ENCODE results near the gene C2CD4A.

DNA sequence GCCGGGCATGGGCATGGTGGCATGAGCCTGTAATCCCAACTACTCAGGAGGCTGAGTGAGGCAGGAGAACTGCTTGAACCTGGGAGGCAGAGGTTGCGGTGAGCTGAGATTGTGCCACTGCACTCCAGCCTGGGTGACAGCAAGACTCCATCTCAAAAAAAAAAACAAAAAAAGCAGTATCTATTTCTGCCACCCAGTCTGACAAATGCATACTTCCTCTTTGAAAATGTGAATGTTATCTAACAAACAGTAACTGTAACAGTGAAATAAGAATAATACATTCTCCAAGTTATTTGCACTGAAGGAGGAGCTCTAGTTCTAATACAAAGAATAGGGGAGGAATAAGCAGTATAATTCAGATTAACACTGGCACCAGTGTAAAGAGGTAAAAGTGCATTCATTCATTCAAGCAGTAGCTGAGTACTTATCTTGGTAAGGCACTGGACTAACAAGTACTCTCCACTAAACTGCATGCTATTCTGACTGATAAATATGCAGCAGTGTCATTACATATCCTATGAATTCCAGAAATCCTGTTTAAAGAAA lies 19.4 kb upstream of the C2CD4A start:
- TF ChIP-seq, protein P1, sequence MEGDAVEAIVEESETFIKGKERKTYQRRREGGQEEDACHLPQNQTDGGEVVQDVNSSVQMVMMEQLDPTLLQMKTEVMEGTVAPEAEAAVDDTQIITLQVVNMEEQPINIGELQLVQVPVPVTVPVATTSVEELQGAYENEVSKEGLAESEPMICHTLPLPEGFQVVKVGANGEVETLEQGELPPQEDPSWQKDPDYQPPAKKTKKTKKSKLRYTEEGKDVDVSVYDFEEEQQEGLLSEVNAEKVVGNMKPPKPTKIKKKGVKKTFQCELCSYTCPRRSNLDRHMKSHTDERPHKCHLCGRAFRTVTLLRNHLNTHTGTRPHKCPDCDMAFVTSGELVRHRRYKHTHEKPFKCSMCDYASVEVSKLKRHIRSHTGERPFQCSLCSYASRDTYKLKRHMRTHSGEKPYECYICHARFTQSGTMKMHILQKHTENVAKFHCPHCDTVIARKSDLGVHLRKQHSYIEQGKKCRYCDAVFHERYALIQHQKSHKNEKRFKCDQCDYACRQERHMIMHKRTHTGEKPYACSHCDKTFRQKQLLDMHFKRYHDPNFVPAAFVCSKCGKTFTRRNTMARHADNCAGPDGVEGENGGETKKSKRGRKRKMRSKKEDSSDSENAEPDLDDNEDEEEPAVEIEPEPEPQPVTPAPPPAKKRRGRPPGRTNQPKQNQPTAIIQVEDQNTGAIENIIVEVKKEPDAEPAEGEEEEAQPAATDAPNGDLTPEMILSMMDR (IDR thresholded peaks at IDR 0.05): no peak
- no peak for TF ChIP-seq RAD21 (IDR thresholded peaks at IDR 0.05; ENCODE audit: low read length)
- TF ChIP-seq NFIC (IDR thresholded peaks at IDR 0.05; ENCODE audit: borderline replicate concordance): no peak
- TF ChIP-seq, protein P2, sequence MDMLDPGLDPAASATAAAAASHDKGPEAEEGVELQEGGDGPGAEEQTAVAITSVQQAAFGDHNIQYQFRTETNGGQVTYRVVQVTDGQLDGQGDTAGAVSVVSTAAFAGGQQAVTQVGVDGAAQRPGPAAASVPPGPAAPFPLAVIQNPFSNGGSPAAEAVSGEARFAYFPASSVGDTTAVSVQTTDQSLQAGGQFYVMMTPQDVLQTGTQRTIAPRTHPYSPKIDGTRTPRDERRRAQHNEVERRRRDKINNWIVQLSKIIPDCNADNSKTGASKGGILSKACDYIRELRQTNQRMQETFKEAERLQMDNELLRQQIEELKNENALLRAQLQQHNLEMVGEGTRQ (IDR thresholded peaks at IDR 0.05; ENCODE audit: borderline replicate concordance, low read depth, low read length): no peak
- TF ChIP-seq EZH2phosphoT487 (IDR thresholded peaks at IDR 0.05; ENCODE audit: borderline replicate concordance, low read depth): no peak
- TF ChIP-seq, protein P3, sequence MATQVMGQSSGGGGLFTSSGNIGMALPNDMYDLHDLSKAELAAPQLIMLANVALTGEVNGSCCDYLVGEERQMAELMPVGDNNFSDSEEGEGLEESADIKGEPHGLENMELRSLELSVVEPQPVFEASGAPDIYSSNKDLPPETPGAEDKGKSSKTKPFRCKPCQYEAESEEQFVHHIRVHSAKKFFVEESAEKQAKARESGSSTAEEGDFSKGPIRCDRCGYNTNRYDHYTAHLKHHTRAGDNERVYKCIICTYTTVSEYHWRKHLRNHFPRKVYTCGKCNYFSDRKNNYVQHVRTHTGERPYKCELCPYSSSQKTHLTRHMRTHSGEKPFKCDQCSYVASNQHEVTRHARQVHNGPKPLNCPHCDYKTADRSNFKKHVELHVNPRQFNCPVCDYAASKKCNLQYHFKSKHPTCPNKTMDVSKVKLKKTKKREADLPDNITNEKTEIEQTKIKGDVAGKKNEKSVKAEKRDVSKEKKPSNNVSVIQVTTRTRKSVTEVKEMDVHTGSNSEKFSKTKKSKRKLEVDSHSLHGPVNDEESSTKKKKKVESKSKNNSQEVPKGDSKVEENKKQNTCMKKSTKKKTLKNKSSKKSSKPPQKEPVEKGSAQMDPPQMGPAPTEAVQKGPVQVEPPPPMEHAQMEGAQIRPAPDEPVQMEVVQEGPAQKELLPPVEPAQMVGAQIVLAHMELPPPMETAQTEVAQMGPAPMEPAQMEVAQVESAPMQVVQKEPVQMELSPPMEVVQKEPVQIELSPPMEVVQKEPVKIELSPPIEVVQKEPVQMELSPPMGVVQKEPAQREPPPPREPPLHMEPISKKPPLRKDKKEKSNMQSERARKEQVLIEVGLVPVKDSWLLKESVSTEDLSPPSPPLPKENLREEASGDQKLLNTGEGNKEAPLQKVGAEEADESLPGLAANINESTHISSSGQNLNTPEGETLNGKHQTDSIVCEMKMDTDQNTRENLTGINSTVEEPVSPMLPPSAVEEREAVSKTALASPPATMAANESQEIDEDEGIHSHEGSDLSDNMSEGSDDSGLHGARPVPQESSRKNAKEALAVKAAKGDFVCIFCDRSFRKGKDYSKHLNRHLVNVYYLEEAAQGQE (IDR thresholded peaks at IDR 0.05; ENCODE audit: low read depth, low read length): no peak
- no peak for TF ChIP-seq FOXM1 (IDR thresholded peaks at IDR 0.05; ENCODE audit: low read depth)

Data from SK-N-SH (cell line).